B cell (primary cell): Measurements from ENCODE around the gene PIAS3. TPM values are rescaled to one million over a fixed set of nuclear protein-coding genes. Genes with fewer than 3 reads are reported as not detected.

Experiments used
- ATAC-seq: fragments of 200-7000 bp; cut with Tn5 transposase; one replicate; pipeline ENCODE4 v1.10.0; 2021; ENCODE audit warnings: low read depth, mild to moderate bottlenecking, moderate number of reproducible peaks, moderate library complexity
- CTCF ChIA-PET: fragments of 350-600 bp; sonication (Branson Sonifier 250); formaldehyde crosslinking; loops from one replicate; lab custom pipeline; 2021; ENCODE audit warnings: antibody characterized with exemption, inconsistent platforms; lab: Charles Lee
- POLR2A ChIA-PET: fragments of 350-600 bp; sonication (Branson Sonifier 250); formaldehyde crosslinking; loops from one replicate; lab custom pipeline; 2021; ENCODE audit warnings: antibody characterized with exemption; lab: Charles Lee
- DNase-seq: peaks from one replicate; pipeline ENCODE4 v3.0.0; 2013
- H2AFZ ChIP-seq: 2 replicates; pipeline ENCODE4 v1.6.1; 2012; ENCODE audit warnings: mild to moderate bottlenecking, low read depth, low read length; ENCODE audit not compliant: insufficient read depth, poor library complexity, severe bottlenecking
- H3K27ac ChIP-seq, 2 donors: 1 replicate in 1 of 2; 2 replicates in 1 of 2; pipeline ENCODE4 v1.5.1; 2012 to 2013; ENCODE audit warnings: low read length in 2 of 2, mild to moderate bottlenecking in 2 of 2, moderate library complexity in 1 of 2
- H3K27me3 ChIP-seq, 4 experiments: fragments of 200-600 bp in 1 of 4; sonication (generic) in 1 of 4; replicated peaks in 1 of 4; 1 replicate in 2 of 4; 2 replicates in 2 of 4; pipeline versions ENCODE4 v1.6.1 to v1.7.0; 2013 to 2016; ENCODE audit warnings: low read length in 3 of 4, mild to moderate bottlenecking in 2 of 4, mixed read lengths in 1 of 4, moderate library complexity in 1 of 4; ENCODE audit not compliant: insufficient read depth in 4 of 4, control insufficient read depth in 3 of 4; ENCODE audit errors: control extremely low read depth in 1 of 4
- H3K36me3 ChIP-seq, 2 experiments: replicated peaks in 1 of 2; 1 replicate in 1 of 2; 2 replicates in 1 of 2; pipeline versions ENCODE4 v1.6.1 to v1.7.1; 2013; ENCODE audit warnings: low read length in 1 of 2; ENCODE audit not compliant: insufficient read depth in 2 of 2, control insufficient read depth in 1 of 2; ENCODE audit errors: control extremely low read depth in 1 of 2, extremely low read depth in 1 of 2
- H3K4me1 ChIP-seq, 2 donors: fragments of 200-600 bp in 1 of 2; sonication (generic) in 1 of 2; 1 replicate in 1 of 2; 2 replicates in 1 of 2; pipeline versions ENCODE4 v1.5.1 to v1.6.1; 2013 to 2017; ENCODE audit warnings: low read length in 2 of 2; ENCODE audit not compliant: control insufficient read depth in 2 of 2, insufficient read depth in 2 of 2
- H3K4me2 ChIP-seq: replicated peaks from 2 replicates; pipeline ENCODE3; 2012; ENCODE audit warnings: mild to moderate bottlenecking, low read depth, low read length; ENCODE audit not compliant: poor library complexity, severe bottlenecking
- H3K4me3 ChIP-seq, 5 experiments: fragments of 200-600 bp in 1 of 5; sonication (generic) in 1 of 5; 1 replicate in 3 of 5; 2 replicates in 2 of 5; pipeline versions ENCODE4 v1.5.1 to v1.7.0; 2011 to 2016; ENCODE audit warnings: low read length in 4 of 5, mild to moderate bottlenecking in 4 of 5, low read depth in 2 of 5, control low read depth in 1 of 5, moderate library complexity in 1 of 5; ENCODE audit not compliant: insufficient read depth in 1 of 5; ENCODE audit errors: control extremely low read depth in 1 of 5, extremely low read depth in 1 of 5
- H3K79me2 ChIP-seq: fragments of 200-600 bp; sonication (generic); one replicate; pipeline ENCODE4 v1.6.0; 2016; ENCODE audit warnings: low read length; ENCODE audit not compliant: control insufficient read depth, insufficient read depth
- H3K9ac ChIP-seq: fragments of 200-600 bp; sonication (generic); 2 replicates; pipeline ENCODE4 v1.6.1; 2017; ENCODE audit warnings: mild to moderate bottlenecking, low read length, moderate library complexity
- H3K9me3 ChIP-seq, 3 donors: one replicate each; pipeline versions ENCODE4 v1.6.1 to v1.7.1; 2013; ENCODE audit warnings: low read length in 2 of 3; ENCODE audit not compliant: control insufficient read depth in 2 of 3, insufficient read depth in 1 of 3; ENCODE audit errors: control extremely low read depth in 1 of 3
- H4K20me1 ChIP-seq: 2 replicates; pipeline ENCODE4 v1.6.0; 2012; ENCODE audit warnings: mild to moderate bottlenecking, low read length; ENCODE audit not compliant: insufficient read depth, control insufficient read depth, poor library complexity, severe bottlenecking
- H3K27ac Mint-ChIP-seq: one replicate; pipeline ENCODE4 v1.8.0; 2021; ENCODE audit warnings: mixed read lengths
- H3K27me3 Mint-ChIP-seq: one replicate; pipeline ENCODE4 v1.8.0; 2021; ENCODE audit warnings: mixed read lengths
- H3K4me1 Mint-ChIP-seq: one replicate; pipeline ENCODE4 v1.8.0; 2021; ENCODE audit warnings: mixed read lengths
- H3K4me3 Mint-ChIP-seq: one replicate; pipeline ENCODE4 v1.8.0; 2021; ENCODE audit warnings: mixed read lengths
- H3K9me3 Mint-ChIP-seq: one replicate; pipeline ENCODE4 v1.8.0; 2022; ENCODE audit warnings: mixed read lengths; ENCODE audit not compliant: insufficient read depth
- CTCF ChIP-seq: fragments of 200-600 bp; IDR thresholded peaks from one replicate; pipeline ENCODE4 v1.8.0; 2022; ENCODE audit warnings: antibody characterized with exemption, mild to moderate bottlenecking
- EZH2 ChIP-seq: IDR thresholded peaks from 2 replicates; pipeline ENCODE4 v1.6.1; 2012; ENCODE audit warnings: borderline replicate concordance, low read depth, mild to moderate bottlenecking, moderate library complexity, low read length; ENCODE audit not compliant: insufficient read depth, poor library complexity, severe bottlenecking
- WGBS: methylation state at CpG from one replicate; pipeline ENCODE4 v1.1.5; 2013; ENCODE audit warnings: missing lambda C conversion rate; ENCODE audit not compliant: insufficient coverage; 5-methylcytosine and 5-hydroxymethylcytosine counted together
- intact Hi-C: fragments of 100-400 bp; cut with micrococcal nuclease; formaldehyde crosslinking; loops from one replicate; pipeline ENCODE4 v1.10.0; 2022
- polyA plus RNA-seq: library from polyadenylated mRNA; depleted of rRNA; stranded (reverse); fragments of >200 nt; gene quantifications from 2 replicates; pipeline ENCODE4 v1.2.3, GENCODE V29; 2012
- total RNA-seq, 2 donors: library from RNA; stranded (reverse); fragments of 120-200 nt in 1 of 2; gene quantifications; 1 replicate in 1 of 2; 2 replicates in 1 of 2; pipeline versions ENCODE4 v1.2.3 to v1.2.4, GENCODE V29; 2013 to 2022

PIAS3 gene
- total and polyA plus RNA-seq, 2 donors (not counting 1 experiment from before 2014, with no cell fraction given) = 23.2 to 45.0 TPM

GRCh38 chr1:145906954-145907753 lies 48.3 kb upstream of the PIAS3 start:
- ChIA-PET CTCF (interaction anchor here (0.7 to 5.1 kb wide), 8 partner anchors 9 to 71 kb away, joined by 3 to 28 read pairs (median 5); partner anchors contain the start of genes NUDT17 and RBM8A), POLR2A (no interaction called here)
- ATAC-seq (no peak), DNase-seq (no peak)
- Mint-ChIP-seq H3K9me3 (no peaks in the 10 kb centered on the region), H3K27me3 (no peaks in the 10 kb centered on the region), H3K4me3 (no peak overlapping the region), H3K4me1 (peaks cover 6% of the 10 kb centered on the region), H3K27ac (no peak overlapping the region)
- Histone ChIP-seq H3K9me3 (no peaks in the 10 kb centered on the region), H3K27ac (no peak overlapping the region), H2AFZ (no peak overlapping the region), H3K4me1 (peaks cover 0 to 2% of the 10 kb centered on the region in 2 donors), H3K36me3 (peaks cover 0 to 16% of the 10 kb centered on the region in 2 experiments), H3K4me3 (no peak overlapping the region), H3K4me2 (no peak overlapping the region), H3K79me2 (no peaks in the 10 kb centered on the region), H3K9ac (no peak overlapping the region), H3K27me3 (no peaks in the 10 kb centered on the region), H4K20me1 (no peaks in the 10 kb centered on the region)
- TF ChIP-seq CTCF = no peak
- no peak for TF ChIP-seq EZH2
- 90% methylated on average over 2 of the region's 10 CpGs for WGBS
- intact Hi-C loops = no loop called here

GRCh38 chr1:145901312-145902021 lies 42.6 kb upstream of the PIAS3 start:
- H3K9ac ChIP-seq = no peak overlapping the region
- WGBS = 95% methylated on average over 4 of the region's 12 CpGs
- H3K36me3 ChIP-seq = no peaks in the 10 kb centered on the region
- ATAC-seq = no peak
- Mint-ChIP-seq H3K4me1 (no peaks in the 10 kb centered on the region), H3K4me3 (no peak overlapping the region), H3K27ac (no peak overlapping the region), H3K9me3 (no peaks in the 10 kb centered on the region), H3K27me3 (no peaks in the 10 kb centered on the region)
- H4K20me1 ChIP-seq = no peaks in the 10 kb centered on the region
- no peaks in the 10 kb centered on the region for H3K27me3 ChIP-seq
- H3K27ac ChIP-seq = no peak overlapping the region
- no peak overlapping the region for H3K4me3 ChIP-seq
- H3K9me3 ChIP-seq = no peaks in the 10 kb centered on the region
- H2AFZ ChIP-seq = no peak overlapping the region
- H3K4me2 ChIP-seq = no peak overlapping the region
- DNase-seq = no peak
- TF ChIP-seq CTCF (no peak), EZH2 (no peak)
- no peaks in the 10 kb centered on the region for H3K79me2 ChIP-seq
- intact Hi-C loops = no loop called here
- no peaks in the 10 kb centered on the region for H3K4me1 ChIP-seq
- ChIA-PET CTCF (no interaction called here), POLR2A (no interaction called here)
